Endometrial microvascular endothelial cells (primary cell): ENCODE measurements around the gene KCNH1. TPM values are rescaled to one million over a fixed set of nuclear protein-coding genes. Genes with fewer than 3 reads are reported as not detected.
"Not testable (repeated sequence)": the region's sequence is repeated elsewhere in the genome, so short reads cannot be mapped to it uniquely, and the experiment has no call there.

Source experiments
- in situ Hi-C: cut with HindIII; loops from 2 replicates; pipeline ENCODE4 v1.10.0; 2017; ENCODE audit warnings: low sequenced_read_pairs, low pct_unique_long_range_greater_than_20kb; ENCODE audit errors: inconsistent ontology term
- total RNA-seq: library from RNA; depleted of rRNA; stranded (reverse); fragments of >200 nt; gene quantifications from one replicate; pipeline ENCODE4 v1.2.3, GENCODE V29; 2015; ENCODE audit errors: inconsistent ontology term

KCNH1 gene
- total RNA-seq, 1 donor from 2014 or later = not detected

GRCh38 chr1:211017075-211017718 is 116.8 kb downstream of the KCNH1 start:
- in situ Hi-C loops = no loop called here

DNA sequence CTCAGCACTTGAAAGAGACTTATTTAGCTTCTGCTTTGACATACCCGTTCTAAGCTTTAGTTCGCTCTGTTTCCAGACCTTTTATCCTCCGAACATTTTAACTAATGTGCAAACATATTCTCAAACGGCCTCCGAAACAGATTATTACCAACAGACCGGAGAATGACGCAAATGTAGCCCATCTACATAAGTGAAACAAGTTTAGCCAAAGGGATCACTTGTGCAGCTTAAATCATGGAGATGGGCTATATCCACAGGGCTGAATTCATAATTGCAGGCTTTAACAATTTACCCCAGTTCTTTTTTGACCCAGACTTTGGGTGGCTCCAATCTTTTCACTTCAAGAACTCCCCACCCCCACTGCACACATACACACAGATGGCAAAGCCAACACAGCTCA is 119.7 kb downstream of the KCNH1 start:
- in situ Hi-C loops = no loop called here

DNA sequence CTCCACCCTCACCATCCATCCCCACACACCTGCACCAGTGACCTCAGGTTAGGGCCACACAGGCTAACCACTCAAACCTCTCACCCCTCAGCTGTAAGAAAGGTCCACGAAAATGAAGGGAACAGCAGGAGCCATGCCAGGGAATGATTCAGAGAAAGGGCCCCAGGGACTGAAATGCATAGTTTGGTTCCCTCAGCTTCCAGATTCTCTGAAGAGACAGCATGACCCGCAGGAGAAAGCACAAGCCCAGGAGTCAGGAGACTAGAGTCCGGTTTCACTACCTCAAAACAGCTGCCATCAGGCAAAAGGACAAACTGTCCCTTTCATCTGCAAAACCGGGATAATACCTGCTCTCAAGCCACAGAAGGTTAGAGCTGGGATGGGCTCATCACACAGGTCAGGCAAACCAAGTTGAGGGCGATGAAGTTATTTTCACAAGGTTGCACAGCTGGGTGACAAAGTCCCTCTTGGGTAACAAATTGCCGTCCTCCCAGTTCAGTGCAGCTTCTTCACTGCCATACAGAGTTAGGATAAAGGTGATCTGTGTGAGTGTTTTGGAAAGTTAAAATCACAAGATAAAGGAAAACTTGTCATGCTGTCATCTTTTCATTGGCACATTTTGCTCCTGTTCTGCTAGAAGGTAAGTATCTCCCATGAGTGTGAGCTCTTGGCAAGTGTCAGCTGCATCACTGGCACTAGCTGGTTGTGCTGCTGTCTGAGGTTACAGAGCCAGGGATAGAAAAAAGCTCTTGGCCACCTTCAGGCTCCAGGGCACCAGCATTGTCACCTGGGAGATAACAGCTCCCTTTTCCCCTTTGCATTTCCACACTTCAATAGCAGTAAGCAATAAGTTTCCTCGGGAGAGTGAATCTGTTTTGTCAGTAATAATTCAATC is 120.4 kb downstream of the KCNH1 start:
- in situ Hi-C loops = no loop called here

DNA sequence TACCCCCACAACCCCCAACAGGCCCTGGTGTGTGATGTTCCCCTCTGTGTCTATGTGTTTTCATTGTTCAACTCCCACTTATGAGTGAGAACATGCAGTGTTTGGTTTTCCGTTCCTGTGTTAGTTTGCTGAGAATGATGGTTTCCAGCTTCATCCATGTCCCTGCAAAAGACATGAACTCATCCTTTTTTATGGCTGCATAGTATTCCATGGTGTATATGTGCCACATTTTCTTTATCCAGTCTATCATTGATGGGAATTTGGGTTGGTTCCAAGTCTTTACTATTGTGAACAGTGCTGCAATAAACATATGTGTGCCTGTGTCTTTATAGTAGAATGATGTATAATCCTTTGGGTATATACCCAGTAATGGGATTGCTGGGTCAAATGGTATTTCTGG is 122.8 kb downstream of the KCNH1 start:
- in situ Hi-C loops = not testable (repeated sequence)

DNA sequence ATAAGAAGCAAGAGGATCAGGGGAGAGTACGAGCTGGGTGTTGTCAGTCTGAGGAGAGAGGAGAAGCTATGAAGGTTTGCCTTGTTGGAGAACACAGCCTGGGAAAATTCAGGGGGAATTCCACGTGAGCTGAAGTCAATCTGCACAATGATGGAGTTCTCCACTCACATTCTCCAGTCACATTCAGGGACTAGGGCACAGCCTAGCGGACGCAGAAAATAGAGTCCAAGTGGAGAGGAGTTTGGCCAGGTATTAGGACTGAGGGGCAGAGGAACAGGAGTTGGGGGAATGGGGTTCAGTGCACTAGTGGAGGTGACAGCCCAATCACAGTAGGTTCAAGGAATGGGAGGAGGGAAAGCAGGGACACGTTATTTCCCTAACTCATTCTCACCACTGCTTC is 124.0 kb downstream of the KCNH1 start:
- in situ Hi-C loops = no loop called here

DNA sequence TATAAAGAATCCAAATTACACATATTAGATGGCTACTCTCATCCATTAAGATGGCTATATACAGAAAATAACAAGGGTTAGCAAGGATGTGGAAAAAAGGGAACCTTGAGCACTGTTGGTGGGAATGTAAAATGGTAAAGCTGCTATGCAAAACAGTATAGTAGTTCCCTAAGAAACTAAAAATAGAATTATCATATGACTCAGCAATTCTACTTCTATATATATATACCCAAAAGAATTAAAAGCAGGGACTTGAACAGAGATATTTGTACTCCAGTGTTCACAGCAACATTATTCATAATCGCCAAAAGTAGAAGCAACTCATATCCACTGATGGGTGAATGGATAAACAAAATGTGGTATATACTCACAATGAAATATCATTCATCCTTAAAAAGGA is 126.1 kb downstream of the KCNH1 start:
- in situ Hi-C loops = no loop called here

- in situ Hi-C loops = not testable (repeated sequence)
These were observed 138.0 kb downstream of the KCNH1 start for GRCh38 chr1:210995931-210996330.

- in situ Hi-C loops = no loop called here
These were observed 141.1 kb downstream of the KCNH1 start for GRCh38 chr1:210992837-210993236.

DNA sequence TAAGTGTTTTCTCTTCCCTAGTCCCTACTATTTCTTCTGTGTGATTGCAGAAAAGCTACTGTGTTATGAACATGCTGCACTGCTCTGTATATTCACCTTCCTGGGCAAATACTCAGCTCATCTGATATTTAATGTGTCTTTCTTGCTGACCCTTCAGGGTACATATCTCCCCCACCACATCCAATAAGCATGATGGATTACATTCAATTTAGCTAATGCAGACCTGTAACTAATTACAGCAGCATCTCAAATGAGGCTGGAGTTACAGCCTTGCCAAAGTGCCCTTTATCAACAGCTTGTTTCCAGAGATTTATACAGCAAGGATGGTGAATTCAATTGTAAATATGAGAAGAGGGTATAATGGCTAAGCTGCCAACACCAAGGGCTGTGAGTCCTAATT is 144.0 kb downstream of the KCNH1 start:
- in situ Hi-C loops = no loop called here

DNA sequence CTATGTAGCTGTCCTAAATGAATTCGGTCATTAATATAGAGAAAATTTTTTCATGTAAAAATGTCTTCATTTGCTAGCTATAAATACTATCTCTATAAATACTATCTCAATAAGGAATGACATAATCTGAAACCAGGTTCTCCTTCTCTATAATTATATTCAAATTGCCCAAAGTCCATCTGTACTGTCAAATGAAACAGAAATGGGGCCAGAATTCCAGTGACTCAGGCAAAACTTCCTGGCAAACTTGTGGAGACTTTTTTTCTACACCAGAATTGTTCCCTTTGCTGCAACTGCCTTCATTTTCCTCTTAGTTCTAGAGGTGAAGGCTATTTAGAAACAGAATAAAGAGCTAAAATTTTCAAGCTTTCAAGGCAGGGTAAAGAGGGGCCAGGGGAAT is 152.5 kb downstream of the KCNH1 start:
- in situ Hi-C loops = no loop called here

DNA sequence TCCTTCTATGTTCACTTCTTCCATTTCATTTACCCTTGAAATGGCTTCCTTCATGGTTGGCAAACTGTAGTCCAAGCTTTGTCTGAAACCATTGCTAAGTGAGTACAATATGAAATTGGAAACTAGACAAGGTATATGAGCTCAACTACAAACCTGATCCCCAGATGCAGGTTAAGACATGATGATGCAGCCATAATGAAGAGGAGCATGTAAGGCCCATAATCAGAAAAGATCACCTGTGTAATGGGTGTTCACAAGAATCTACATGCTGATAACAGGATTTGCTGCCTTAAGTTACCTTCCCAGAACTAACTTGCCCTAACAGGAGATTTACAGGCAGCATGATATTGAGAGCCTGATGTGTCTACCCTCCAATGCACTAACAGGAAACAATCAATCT is 153.9 kb downstream of the KCNH1 start:
- in situ Hi-C loops = no loop called here

DNA sequence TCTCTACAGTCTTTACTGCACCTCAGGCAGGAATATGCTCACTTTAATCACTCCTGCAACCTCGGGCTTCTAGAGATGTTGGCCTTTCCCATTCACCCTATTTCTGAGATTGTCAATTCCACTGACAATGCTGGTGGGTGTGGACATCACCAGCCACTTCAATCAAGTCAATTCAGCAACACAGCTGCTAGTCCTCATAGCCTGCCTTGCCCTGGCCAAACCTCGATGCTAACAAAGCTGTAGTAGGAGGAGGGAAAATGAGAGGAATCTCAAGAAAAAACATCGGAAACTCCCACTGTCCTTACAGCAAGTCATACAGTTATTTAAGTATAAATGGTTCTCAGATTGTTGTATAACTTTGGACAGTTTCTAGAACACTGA is 155.0 kb downstream of the KCNH1 start:
- in situ Hi-C loops = no loop called here

GRCh38 chr1:210978316-210978973 is 155.5 kb downstream of the KCNH1 start:
- in situ Hi-C loops = no loop called here

DNA sequence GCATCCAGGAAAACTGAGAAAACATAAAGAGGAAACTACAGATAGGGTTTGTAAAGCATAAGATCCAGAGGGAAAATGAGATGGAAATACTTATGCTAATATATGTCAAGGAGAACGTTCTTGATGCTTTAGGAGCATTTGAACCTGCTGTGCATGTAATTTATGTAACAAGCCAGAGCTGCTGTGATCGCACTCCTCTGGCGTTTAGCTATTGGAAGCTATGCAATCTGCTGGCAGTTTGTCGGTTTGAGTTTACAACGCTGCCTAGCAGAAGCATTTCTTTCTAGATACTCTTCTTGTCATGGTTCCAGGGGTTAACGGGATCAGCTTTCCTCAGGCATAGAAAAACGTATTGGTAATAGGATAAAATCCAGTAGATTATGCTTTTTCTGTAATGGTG is 182.7 kb downstream of the KCNH1 start:
- in situ Hi-C loops = no loop called here

DNA sequence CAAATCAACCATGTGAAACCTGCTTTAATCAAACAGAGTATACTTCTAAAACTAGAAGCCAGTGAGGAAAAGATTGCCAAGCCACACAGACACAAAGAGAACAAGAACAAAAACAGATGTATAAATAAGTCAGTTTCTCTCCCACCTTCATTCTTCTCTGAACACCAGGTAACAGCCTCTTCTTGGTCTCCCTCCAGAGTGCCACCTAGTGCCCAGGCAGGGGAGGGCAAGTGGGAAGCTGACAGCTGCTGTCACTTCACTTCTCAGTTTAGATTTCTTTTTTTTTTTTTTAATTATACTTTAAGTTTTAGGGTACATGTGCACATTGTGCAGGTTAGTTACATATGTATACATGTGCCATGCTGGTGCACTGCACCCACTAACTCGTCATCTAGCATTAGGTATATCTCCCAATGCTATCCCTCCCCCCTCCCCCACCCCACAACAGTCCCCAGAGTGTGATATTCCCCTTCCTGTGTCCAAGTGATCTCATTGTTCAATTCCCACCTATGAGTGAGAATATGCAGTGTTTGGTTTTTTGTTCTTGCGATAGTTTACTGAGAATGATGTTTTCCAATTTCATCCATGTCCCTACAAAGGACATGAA is 183.9 kb downstream of the KCNH1 start:
- in situ Hi-C loops = not testable (repeated sequence)

GRCh38 chr1:210949489-210949888 is 184.5 kb downstream of the KCNH1 start:
- in situ Hi-C loops = no loop called here

DNA sequence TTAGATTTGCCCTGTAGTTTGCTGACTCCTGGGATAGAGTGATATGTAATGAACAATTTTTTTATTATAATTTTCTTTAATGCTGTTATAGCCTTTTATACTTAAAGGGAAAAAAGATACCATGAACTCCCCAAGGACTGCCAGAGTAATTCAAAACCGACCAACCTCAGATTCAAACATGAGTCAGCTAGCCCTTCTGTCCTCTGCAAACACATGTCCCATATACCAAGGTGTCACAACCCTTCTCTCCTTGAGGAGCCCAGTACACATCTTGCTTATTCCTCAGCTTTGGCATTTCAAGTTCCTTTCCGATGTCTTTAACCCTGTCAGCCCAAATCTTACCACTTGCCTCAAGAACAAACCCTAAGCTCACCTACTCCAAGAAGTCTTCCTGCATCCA is 184.9 kb downstream of the KCNH1 start:
- in situ Hi-C loops = no loop called here

DNA sequence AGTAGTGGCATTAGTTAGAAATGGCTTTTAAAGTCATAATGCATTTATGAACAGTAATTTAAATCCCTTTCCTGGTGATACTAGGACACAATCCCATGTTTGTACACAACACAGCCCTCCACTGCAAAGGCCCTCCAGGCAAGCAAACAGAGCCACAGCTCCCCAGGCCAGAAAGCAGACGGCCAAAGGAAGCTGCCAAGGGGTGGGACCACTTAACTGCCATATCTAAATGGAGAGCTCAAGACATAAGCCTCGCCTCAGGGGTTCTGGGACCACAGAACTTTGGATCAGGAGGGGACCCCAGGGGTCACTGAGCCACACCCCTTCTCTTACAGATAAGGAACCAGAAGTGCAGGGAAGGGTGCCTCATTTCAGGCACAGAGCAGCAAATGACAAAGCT is 189.7 kb downstream of the KCNH1 start:
- in situ Hi-C loops = no loop called here

DNA sequence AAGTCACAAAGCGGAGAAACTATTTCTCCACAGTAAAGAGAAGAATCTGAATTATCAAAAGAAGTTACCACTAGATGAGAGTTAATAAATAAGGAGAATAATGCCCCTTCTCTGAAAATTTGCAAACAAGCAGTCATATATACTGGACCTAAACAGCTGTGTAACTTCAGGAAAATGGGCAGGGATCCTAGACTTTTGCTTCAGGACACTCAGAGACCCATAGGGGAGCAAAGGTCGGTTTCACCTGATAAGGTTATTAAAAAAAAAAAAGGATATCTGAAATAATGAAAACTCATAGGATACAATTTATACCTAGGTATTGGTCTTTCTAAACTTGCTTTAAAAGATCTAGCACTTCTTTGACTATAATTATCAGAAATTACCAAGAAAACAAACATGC is 191.4 kb downstream of the KCNH1 start:
- in situ Hi-C loops = no loop called here
